HPDE6-E6E7 (cell line): ENCODE measurements around the gene CNDP1.
"Not testable (repeated sequence)": the region's sequence is repeated elsewhere in the genome, so short reads cannot be mapped to it uniquely, and the experiment has no call there.

Experiments
- DNase-seq: peaks from one replicate; pipeline ENCODE4 v3.0.0; 2011; ENCODE audit warnings: missing footprints; ENCODE audit errors: extremely low spot score

Gene CNDP1

GRCh38 chr18:74520096-74520833 lies 14.0 kb upstream of the CNDP1 start:
- DNase-seq, result no peak

- no peak for DNase-seq
These were observed 13.1 kb upstream of the CNDP1 start for GRCh38 chr18:74521068-74521725.

GRCh38 chr18:74522635-74523548 lies 11.4 kb upstream of the CNDP1 start:
- no peak for DNase-seq

- DNase-seq, result no peak
These were observed 10.2 kb upstream of the CNDP1 start for GRCh38 chr18:74524097-74524496.

- not testable (repeated sequence) for DNase-seq
These were observed 9.4 kb upstream of the CNDP1 start for GRCh38 chr18:74524915-74525314.

- DNase-seq, result no peak
These were observed 8.6 kb upstream of the CNDP1 start for GRCh38 chr18:74525741-74526140.

- DNase-seq, result no peak
These were observed 7.8 kb upstream of the CNDP1 start for GRCh38 chr18:74526488-74526887.

GRCh38 chr18:74528478-74528877 lies 5.8 kb upstream of the CNDP1 start:
- DNase-seq, result no peak

GRCh38 chr18:74528913-74529312 lies 5.4 kb upstream of the CNDP1 start:
- DNase-seq, result no peak

- no peak for DNase-seq
These were observed 4.9 kb upstream of the CNDP1 start for GRCh38 chr18:74529378-74529777.

GRCh38 chr18:74529811-74530583 lies 4.3 kb upstream of the CNDP1 start:
- no peak for DNase-seq

GRCh38 chr18:74530584-74530862 lies 3.8 kb upstream of the CNDP1 start:
- no peak for DNase-seq

- DNase-seq, result no peak
These were observed 3.3 kb upstream of the CNDP1 start for GRCh38 chr18:74531043-74531442.

- no peak for DNase-seq
These were observed 1.7 kb upstream of the CNDP1 start for GRCh38 chr18:74532511-74533025.

GRCh38 chr18:74533666-74534065 lies 634 bp upstream of the CNDP1 start:
- DNase-seq, result no peak

- no peak for DNase-seq
These were observed 815 bp downstream of the CNDP1 start for GRCh38 chr18:74534981-74535649.

GRCh38 chr18:74539289-74539688 lies 5.0 kb downstream of the CNDP1 start:
- DNase-seq, result no peak

- DNase-seq, result no peak
These were observed 6.5 kb downstream of the CNDP1 start for GRCh38 chr18:74540652-74541421.

GRCh38 chr18:74541703-74542555 lies 7.6 kb downstream of the CNDP1 start:
- DNase-seq, result no peak
